ENCODE results near the gene CCDC85C. TPM values are rescaled to one million over a fixed set of nuclear protein-coding genes. Genes with fewer than 3 reads are reported as not detected.

CCDC85C gene
- total RNA-seq, 2 donors from 2014 or later = 32.8 to 45.8 TPM

DNA sequence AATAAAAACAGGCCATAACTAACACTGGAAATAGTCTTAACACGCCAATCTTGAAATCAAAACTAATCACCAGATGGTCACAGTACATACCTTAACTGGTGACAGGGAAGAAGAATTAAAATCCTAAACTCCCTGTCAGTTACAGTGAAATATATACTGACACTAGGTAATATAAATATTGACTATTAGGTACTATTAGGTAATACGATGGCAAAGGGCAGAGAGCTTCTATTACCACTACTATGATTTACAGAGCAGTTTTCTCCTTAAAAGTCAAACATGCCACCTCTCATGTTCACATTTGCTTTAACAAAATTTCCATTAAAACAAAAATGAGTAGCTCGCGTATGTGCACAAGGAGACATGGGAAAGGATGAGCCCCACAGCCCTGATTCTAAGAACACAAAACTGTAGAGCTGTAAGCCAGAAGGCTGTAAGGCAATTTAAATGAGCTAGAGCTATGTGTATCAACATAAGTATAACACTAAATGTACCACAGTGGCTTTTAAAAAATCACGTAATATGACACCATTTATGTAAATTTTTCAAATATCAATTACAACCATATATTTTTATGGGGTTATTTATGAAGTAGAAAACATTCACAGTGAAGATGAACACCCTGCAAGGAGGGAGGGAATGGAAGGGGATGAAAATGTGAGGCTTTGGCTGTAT lies 142.5 kb downstream of the CCDC85C start:
- no peaks in the 10 kb centered on the region for H3K9me3 ChIP-seq (ENCODE audit: control insufficient read depth, low read length)
- H3K9ac ChIP-seq (ENCODE audit: extremely low read depth, low read length, poor library complexity, severe bottlenecking) = no peak overlapping the region
- DNase-seq = no peak
- no peaks in the 10 kb centered on the region for H3K4me1 ChIP-seq (ENCODE audit: control insufficient read depth, insufficient read depth, low read length)
- Mint-ChIP-seq H3K9me3 (no peaks in the 10 kb centered on the region), H3K27me3 (ENCODE audit: insufficient read depth) (no peaks in the 10 kb centered on the region), H3K27ac (peak overlapping the region; percentile 2), H3K4me1 (peaks cover 15% of the 10 kb centered on the region), H3K36me3 (ENCODE audit: low read depth) (peaks cover 45% of the 10 kb centered on the region), H3K4me3 (no peak overlapping the region)
- H3K27me3 ChIP-seq (ENCODE audit: control insufficient read depth, insufficient read depth, low read length, poor library complexity, severe bottlenecking) = no peaks in the 10 kb centered on the region
- H3K27ac ChIP-seq (ENCODE audit: low read depth, low read length) = no peak overlapping the region
- TF ChIP-seq, protein P1, sequence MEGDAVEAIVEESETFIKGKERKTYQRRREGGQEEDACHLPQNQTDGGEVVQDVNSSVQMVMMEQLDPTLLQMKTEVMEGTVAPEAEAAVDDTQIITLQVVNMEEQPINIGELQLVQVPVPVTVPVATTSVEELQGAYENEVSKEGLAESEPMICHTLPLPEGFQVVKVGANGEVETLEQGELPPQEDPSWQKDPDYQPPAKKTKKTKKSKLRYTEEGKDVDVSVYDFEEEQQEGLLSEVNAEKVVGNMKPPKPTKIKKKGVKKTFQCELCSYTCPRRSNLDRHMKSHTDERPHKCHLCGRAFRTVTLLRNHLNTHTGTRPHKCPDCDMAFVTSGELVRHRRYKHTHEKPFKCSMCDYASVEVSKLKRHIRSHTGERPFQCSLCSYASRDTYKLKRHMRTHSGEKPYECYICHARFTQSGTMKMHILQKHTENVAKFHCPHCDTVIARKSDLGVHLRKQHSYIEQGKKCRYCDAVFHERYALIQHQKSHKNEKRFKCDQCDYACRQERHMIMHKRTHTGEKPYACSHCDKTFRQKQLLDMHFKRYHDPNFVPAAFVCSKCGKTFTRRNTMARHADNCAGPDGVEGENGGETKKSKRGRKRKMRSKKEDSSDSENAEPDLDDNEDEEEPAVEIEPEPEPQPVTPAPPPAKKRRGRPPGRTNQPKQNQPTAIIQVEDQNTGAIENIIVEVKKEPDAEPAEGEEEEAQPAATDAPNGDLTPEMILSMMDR (conservative IDR thresholded peaks at IDR 0.05) = no peak
- 96% methylated on average over 4 of the region's 5 CpGs; no CpG with 5 or more reads in 1 of the 2 experiments for WGBS, 2 experiments (ENCODE audit: insufficient coverage in 1 of 2, insufficient read length in 1 of 2)
- H3K4me3 ChIP-seq (ENCODE audit: low read length) = no peak overlapping the region
- H3K36me3 ChIP-seq (ENCODE audit: control insufficient read depth, insufficient read depth, low read length) = peaks cover 52% of the 10 kb centered on the region

- TF ChIP-seq, protein P1 (conservative IDR thresholded peaks at IDR 0.05) = peak; percentile 49
- H3K27ac Mint-ChIP-seq = peak overlapping the region; percentile 2
- peaks cover 12% of the 10 kb centered on the region for H3K4me1 Mint-ChIP-seq
- DNase-seq = peak; percentile 77
- peaks cover 59% of the 10 kb centered on the region for H3K36me3 ChIP-seq (ENCODE audit: control insufficient read depth, insufficient read depth, low read length)
- H3K27ac ChIP-seq (ENCODE audit: low read depth, low read length) = no peak overlapping the region
- WGBS, 2 experiments (ENCODE audit: insufficient coverage in 1 of 2, insufficient read length in 1 of 2) = 68 to 96% methylated on average over 3 of the region's 3 CpGs
- no peaks in the 10 kb centered on the region for H3K27me3 ChIP-seq (ENCODE audit: control insufficient read depth, insufficient read depth, low read length, poor library complexity, severe bottlenecking)
- H3K9ac ChIP-seq (ENCODE audit: extremely low read depth, low read length, poor library complexity, severe bottlenecking) = no peak overlapping the region
- H3K4me3 Mint-ChIP-seq = no peak overlapping the region
- no peak overlapping the region for H3K4me3 ChIP-seq (ENCODE audit: low read length)
- no peaks in the 10 kb centered on the region for H3K9me3 Mint-ChIP-seq
- no peaks in the 10 kb centered on the region for H3K27me3 Mint-ChIP-seq (ENCODE audit: insufficient read depth)
- no peaks in the 10 kb centered on the region for H3K9me3 ChIP-seq (ENCODE audit: control insufficient read depth, low read length)
- no peaks in the 10 kb centered on the region for H3K4me1 ChIP-seq (ENCODE audit: control insufficient read depth, insufficient read depth, low read length)
- peaks cover 47% of the 10 kb centered on the region for H3K36me3 Mint-ChIP-seq (ENCODE audit: low read depth)
These were observed 143.2 kb downstream of the CCDC85C start for GRCh38 chr14:99460793-99461192.

- H3K4me3 ChIP-seq (ENCODE audit: low read length) = no peak overlapping the region
- H3K9me3 ChIP-seq (ENCODE audit: control insufficient read depth, low read length) = no peaks in the 10 kb centered on the region
- Mint-ChIP-seq H3K27me3 (ENCODE audit: insufficient read depth) (no peaks in the 10 kb centered on the region), H3K36me3 (ENCODE audit: low read depth) (peaks cover 46% of the 10 kb centered on the region), H3K9me3 (no peaks in the 10 kb centered on the region), H3K4me1 (peaks cover 12% of the 10 kb centered on the region), H3K4me3 (no peak overlapping the region), H3K27ac (peak overlapping the region; percentile 13)
- H3K27ac ChIP-seq (ENCODE audit: low read depth, low read length) = no peak overlapping the region
- H3K4me1 ChIP-seq (ENCODE audit: control insufficient read depth, insufficient read depth, low read length) = no peaks in the 10 kb centered on the region
- H3K36me3 ChIP-seq (ENCODE audit: control insufficient read depth, insufficient read depth, low read length) = peaks cover 64% of the 10 kb centered on the region
- 94 to 100% methylated on average over 4 to 5 of the region's 5 CpGs for WGBS, 2 experiments (ENCODE audit: insufficient coverage in 1 of 2, insufficient read length in 1 of 2)
- no peak overlapping the region for H3K9ac ChIP-seq (ENCODE audit: extremely low read depth, low read length, poor library complexity, severe bottlenecking)
- TF ChIP-seq, protein P1 (conservative IDR thresholded peaks at IDR 0.05) = no peak
- no peaks in the 10 kb centered on the region for H3K27me3 ChIP-seq (ENCODE audit: control insufficient read depth, insufficient read depth, low read length, poor library complexity, severe bottlenecking)
- peak; percentile 11 for DNase-seq
These were observed 144.4 kb downstream of the CCDC85C start for GRCh38 chr14:99459481-99460100.

All from endodermal cell (in vitro differentiated cells).